Measurements from ENCODE around the gene SLC26A1.

The SLC26A1 gene

DNA sequence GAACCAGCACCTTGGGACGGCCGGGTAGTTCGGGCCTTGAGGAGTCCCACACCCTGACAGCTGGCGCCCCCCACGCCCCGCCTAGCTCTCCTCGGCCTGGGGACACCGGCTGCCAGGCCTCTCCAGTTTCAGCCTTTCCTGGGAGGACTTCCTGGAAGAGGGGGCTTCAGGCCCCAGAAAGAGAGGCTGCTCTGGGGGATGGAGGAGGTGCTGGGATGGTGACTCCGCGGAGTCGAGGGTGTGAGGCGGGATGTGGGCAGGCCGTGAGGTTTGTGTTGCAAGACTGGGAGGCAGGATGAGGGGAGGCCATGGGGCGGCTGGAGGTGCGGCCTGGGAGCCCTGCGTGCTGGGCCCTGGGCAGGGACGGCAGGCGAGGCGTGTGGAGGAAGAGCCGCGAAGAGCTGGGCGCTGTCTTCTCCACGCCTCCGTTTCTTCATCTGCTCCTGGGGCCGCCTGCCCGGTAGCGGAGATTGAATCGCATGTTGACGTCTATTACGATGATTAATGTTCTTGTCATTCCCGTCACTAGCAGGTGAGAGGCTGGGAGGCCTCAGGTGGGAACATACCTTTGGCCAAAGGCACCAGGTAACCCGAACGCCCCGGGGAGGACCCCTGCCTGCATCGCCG, 17.3 kb upstream of the SLC26A1 start:
- H3K9me3 ChIP-seq (ENCODE audit: control insufficient read depth, low read depth, low read length) = no peaks in the 10 kb centered on the region
- no peak overlapping the region for H3K9ac ChIP-seq (ENCODE audit: low read length)
- peaks cover 61% of the 10 kb centered on the region for H3K27me3 ChIP-seq (ENCODE audit: control insufficient read depth, insufficient read depth, low read length)
- H3K4me1 ChIP-seq (ENCODE audit: control insufficient read depth, low read depth, low read length) = peaks cover 4% of the 10 kb centered on the region
- no peaks in the 10 kb centered on the region for H3K36me3 ChIP-seq (ENCODE audit: control insufficient read depth, low read depth, low read length)
- H3K4me3 ChIP-seq (ENCODE audit: low read length) = peak overlapping the region; percentile 27
- H3K27ac ChIP-seq (ENCODE audit: low read length) = no peak overlapping the region

DNA sequence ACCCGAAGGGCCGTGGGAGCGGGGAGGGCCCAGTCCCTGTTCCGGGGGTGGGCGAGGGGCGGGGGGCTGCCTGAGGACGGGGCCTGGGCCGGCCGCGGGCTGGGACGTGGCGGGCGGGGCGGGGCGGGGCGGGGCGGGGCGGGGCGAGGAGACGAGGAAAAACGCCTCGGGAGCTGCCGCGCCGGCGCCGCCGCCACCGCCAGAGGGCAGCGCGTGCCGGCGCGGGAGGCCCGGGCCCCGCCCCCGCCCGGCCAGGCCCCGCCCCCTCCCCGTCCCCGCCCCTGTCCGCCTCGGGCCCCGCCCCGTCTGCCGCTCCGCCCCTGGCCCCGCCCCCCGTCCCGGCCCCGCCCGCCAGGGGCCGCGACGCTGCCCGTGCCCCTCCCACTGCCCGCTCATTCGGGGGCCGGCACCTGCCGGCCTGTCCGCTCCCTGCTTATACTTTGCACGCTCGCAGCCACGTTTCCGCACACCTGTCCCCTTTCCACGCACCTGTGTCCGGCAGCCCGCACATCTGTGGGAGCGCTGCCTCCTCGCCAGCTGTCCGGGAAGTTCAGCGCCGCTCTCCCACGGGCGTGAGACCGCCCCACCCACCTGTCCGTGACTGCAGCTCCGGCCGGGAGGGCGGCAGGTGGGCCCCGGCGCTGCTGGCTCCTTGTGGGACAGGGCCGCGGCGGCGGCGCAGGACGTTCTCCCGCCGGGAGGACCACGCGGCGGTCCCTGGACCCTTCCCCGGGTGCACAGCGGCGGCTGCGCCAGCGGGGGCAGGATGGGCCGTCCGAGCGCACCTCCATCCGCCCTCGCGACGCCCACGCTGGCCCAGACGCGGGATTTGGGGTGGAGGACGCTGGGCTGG, 16.6 kb upstream of the SLC26A1 start:
- H3K36me3 ChIP-seq (ENCODE audit: control insufficient read depth, low read depth, low read length) = no peaks in the 10 kb centered on the region
- H3K4me3 ChIP-seq (ENCODE audit: low read length) = peak overlapping the region; percentile 61
- no peak overlapping the region for H3K9ac ChIP-seq (ENCODE audit: low read length)
- no peaks in the 10 kb centered on the region for H3K9me3 ChIP-seq (ENCODE audit: control insufficient read depth, low read depth, low read length)
- H3K27me3 ChIP-seq (ENCODE audit: control insufficient read depth, insufficient read depth, low read length) = peaks cover 68% of the 10 kb centered on the region
- no peak overlapping the region for H3K27ac ChIP-seq (ENCODE audit: low read length)
- peaks cover 4% of the 10 kb centered on the region for H3K4me1 ChIP-seq (ENCODE audit: control insufficient read depth, low read depth, low read length)

DNA sequence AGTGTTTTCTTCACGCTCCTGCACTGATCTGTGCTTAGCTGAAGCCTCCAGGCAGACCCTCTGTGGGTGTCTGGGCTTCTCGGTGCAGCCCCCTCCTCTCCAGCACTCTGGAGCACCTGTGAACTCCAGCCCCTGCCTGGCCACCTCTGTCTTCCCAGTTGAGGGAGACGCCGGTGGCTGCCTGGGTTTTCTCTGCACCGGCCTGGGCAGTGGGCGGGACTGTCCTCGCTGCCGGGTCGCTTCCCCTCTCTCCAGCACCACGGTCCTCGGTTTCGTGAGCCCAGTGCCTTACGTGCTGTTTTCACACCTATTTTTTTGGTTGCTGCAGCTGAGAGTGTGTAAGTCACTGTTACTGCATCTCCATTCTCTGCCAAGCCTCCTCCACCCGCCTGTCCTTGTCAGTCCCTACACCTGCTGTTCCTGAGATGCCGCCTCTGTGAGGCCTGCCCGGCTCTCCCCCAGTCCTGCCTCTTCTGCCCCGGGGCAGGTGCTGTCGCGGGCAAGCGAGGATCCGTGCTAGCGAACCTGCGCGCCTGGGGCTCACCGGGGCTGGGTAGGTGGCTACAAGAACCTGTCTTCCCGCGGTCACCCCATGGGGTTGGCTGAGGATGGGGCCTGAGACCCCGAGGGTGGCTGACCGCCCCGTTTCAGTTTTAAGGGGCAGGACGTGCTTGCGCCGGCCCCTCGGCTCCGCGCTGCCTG, 15.8 kb upstream of the SLC26A1 start:
- no peak overlapping the region for H3K9ac ChIP-seq (ENCODE audit: low read length)
- no peak overlapping the region for H3K27ac ChIP-seq (ENCODE audit: low read length)
- H3K4me3 ChIP-seq (ENCODE audit: low read length) = peak overlapping the region; percentile 61
- H3K27me3 ChIP-seq (ENCODE audit: control insufficient read depth, insufficient read depth, low read length) = peaks cover 76% of the 10 kb centered on the region
- H3K36me3 ChIP-seq (ENCODE audit: control insufficient read depth, low read depth, low read length) = no peaks in the 10 kb centered on the region
- peaks cover 4% of the 10 kb centered on the region for H3K4me1 ChIP-seq (ENCODE audit: control insufficient read depth, low read depth, low read length)
- H3K9me3 ChIP-seq (ENCODE audit: control insufficient read depth, low read depth, low read length) = no peaks in the 10 kb centered on the region

DNA sequence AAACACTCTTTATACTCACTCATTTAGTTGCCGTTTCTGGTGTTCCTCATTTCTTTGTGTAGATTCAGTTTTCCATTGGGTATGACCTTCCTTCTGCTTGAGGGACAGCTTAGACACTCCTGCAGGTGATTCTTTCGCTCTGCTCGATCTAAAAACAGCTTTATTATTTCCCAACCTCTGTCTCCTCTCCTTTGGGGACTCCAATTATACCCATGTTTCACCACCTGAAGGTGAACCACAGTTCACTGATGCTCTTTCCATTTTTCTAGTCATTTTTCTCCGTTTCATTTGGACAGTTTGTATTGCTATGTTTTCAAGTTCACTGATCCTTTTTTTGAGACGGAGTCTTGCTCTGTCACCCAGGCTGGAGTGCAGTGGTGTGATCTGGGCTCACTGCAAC, 13.7 kb upstream of the SLC26A1 start:
- Histone ChIP-seq H3K4me3 (ENCODE audit: low read length) (no peak overlapping the region), H3K36me3 (ENCODE audit: control insufficient read depth, low read depth, low read length) (no peaks in the 10 kb centered on the region), H3K9me3 (ENCODE audit: control insufficient read depth, low read depth, low read length) (no peaks in the 10 kb centered on the region), H3K27ac (ENCODE audit: low read length) (no peak overlapping the region), H3K9ac (ENCODE audit: low read length) (no peak overlapping the region), H3K4me1 (ENCODE audit: control insufficient read depth, low read depth, low read length) (peaks cover 4% of the 10 kb centered on the region), H3K27me3 (ENCODE audit: control insufficient read depth, insufficient read depth, low read length) (peaks cover 88% of the 10 kb centered on the region)

DNA sequence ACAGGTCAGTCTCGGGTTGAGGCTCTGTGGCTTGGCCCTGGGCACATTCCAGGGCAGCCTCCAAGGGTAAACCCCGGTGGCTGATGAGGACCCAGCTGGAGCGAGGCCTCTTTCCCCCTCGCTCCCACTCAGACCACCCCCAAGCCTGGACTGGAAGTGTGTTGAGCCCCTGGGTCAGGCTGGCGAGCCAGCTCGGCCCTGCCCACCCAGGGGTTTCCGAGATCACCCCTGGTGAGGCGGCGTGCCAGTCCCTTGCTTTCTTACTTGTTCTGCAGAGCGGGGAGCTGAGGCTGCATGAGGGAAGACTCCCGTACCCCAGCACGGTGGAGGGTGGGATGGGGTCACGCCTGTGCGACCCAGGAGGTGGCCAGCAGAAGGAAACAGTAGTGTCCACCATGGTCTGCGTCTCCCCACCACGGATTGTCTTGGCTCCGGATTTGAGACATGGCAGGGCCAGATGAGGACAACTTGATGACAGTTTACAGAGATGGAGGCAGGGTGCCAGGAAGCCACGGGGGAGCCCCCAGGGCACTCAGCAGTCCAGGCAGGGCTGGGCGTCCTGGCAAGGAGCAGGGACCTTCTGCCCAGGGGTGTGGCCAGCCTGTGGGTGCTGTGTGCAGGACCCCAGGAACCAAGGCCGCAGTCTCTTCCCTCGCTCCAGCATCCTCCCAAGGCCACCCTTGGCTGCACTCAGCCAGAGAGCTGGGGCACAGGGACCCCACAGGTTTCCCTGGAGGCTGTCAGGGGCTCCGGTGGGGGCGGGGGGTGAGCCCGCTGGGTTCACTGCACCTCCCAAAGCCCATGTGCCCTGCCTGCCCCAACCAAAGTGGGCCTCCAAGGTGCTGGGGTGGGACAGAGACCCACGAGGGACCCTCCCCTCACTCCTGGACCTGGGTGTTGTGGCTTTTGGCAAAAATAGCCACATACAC, 11.6 kb upstream of the SLC26A1 start:
- Histone ChIP-seq H3K9ac (ENCODE audit: low read length) (no peak overlapping the region), H3K27me3 (ENCODE audit: control insufficient read depth, insufficient read depth, low read length) (peaks cover 95% of the 10 kb centered on the region), H3K27ac (ENCODE audit: low read length) (no peak overlapping the region), H3K36me3 (ENCODE audit: control insufficient read depth, low read depth, low read length) (no peaks in the 10 kb centered on the region), H3K4me3 (ENCODE audit: low read length) (no peak overlapping the region), H3K9me3 (ENCODE audit: control insufficient read depth, low read depth, low read length) (no peaks in the 10 kb centered on the region), H3K4me1 (ENCODE audit: control insufficient read depth, low read depth, low read length) (peaks cover 4% of the 10 kb centered on the region)

DNA sequence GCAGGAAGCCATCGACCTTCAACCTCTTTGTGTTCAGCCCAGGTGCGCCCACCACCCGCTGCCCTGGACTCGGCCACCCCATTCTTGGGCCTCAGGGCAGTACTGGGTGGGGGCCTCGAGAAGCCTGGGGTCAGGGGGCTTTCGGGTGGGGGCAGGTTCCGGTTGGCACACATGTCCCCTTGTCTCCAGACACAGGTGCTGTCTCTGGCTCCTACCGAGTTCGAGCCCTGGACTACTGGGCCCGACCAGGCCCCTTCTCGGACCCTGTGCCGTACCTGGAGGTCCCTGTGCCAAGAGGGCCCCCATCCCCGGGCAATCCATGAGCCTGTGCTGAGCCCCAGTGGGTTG, 10.8 kb upstream of the SLC26A1 start:
- no peaks in the 10 kb centered on the region for H3K36me3 ChIP-seq (ENCODE audit: control insufficient read depth, low read depth, low read length)
- H3K4me1 ChIP-seq (ENCODE audit: control insufficient read depth, low read depth, low read length) = peaks cover 2% of the 10 kb centered on the region
- H3K27ac ChIP-seq (ENCODE audit: low read length) = no peak overlapping the region
- H3K27me3 ChIP-seq (ENCODE audit: control insufficient read depth, insufficient read depth, low read length) = peaks cover 98% of the 10 kb centered on the region
- no peaks in the 10 kb centered on the region for H3K9me3 ChIP-seq (ENCODE audit: control insufficient read depth, low read depth, low read length)
- H3K9ac ChIP-seq (ENCODE audit: low read length) = no peak overlapping the region
- no peak overlapping the region for H3K4me3 ChIP-seq (ENCODE audit: low read length)

DNA sequence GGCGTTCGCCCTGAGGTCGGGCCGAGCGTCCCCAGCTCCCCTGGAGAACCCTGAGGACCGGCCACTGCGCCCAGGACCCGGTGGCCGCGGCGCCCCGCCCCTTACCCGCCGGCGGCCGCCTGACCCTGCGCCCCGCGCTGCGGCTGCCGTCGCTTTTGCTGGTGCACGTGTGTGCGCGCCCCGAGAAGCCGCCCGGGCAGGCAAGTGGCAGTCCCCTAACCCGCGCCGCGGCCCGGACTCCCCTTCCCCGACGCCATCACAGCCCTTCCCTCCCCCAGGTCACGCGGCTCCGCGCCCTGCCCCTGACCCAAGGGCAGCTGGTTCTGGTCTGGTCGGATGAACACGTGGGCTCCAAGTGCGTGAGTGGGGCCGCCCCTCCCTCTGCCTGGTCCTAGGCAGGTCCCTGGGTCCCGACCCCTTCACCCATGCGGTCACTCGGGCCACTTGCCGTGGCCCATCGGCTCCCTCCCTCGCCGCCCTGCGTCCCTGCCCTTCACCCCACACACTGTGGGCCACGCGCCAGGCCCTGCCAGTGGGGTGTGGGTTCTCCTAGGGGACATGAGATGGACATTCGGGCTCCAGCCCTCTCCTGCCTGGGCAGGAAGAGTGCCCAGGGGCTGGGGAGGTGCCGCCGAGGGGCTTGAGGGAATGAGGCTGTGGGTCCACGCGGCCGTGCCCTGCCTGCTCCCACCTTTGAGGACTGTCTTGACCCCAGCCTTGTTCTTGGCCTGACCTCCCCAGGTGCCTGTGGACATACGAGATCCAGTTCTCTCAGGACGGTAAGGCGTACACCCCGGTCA, 10.3 kb upstream of the SLC26A1 start:
- Histone ChIP-seq H3K9me3 (ENCODE audit: control insufficient read depth, low read depth, low read length) (no peaks in the 10 kb centered on the region), H3K9ac (ENCODE audit: low read length) (no peak overlapping the region), H3K4me3 (ENCODE audit: low read length) (peak overlapping the region; percentile 30), H3K4me1 (ENCODE audit: control insufficient read depth, low read depth, low read length) (no peaks in the 10 kb centered on the region), H3K36me3 (ENCODE audit: control insufficient read depth, low read depth, low read length) (no peaks in the 10 kb centered on the region), H3K27ac (ENCODE audit: low read length) (no peak overlapping the region), H3K27me3 (ENCODE audit: control insufficient read depth, insufficient read depth, low read length) (peaks cover 98% of the 10 kb centered on the region)

DNA sequence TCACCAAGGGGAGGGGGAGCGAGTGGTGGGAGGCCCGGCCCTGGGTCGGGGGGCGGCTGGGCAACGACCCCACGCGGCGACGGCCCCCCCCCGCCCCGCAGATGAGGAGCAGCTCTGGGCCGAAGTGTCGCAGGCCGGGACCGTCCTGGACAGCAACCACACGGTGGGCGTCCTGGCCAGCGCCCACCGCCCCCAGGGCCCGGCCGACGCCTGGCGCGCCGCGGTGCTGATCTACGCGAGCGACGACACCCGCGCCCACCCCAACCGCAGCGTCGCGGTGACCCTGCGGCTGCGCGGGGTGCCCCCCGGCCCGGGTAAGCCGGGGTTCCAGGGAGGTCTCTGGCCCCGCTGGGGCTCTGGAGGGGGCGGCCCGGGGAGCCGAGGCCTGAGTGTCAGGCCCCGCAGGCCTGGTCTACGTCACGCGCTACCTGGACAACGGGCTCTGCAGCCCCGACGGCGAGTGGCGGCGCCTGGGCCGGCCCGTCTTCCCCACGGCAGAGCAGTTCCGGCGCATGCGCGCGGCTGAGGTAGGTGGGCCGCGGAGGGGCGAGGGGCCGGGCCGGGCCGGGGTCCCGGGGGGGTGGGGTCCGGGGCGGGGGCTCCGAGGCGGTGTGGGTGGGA, 9.5 kb upstream of the SLC26A1 start:
- no peak overlapping the region for H3K9ac ChIP-seq (ENCODE audit: low read length)
- peak overlapping the region; percentile 21 for H3K4me3 ChIP-seq (ENCODE audit: low read length)
- no peaks in the 10 kb centered on the region for H3K4me1 ChIP-seq (ENCODE audit: control insufficient read depth, low read depth, low read length)

DNA sequence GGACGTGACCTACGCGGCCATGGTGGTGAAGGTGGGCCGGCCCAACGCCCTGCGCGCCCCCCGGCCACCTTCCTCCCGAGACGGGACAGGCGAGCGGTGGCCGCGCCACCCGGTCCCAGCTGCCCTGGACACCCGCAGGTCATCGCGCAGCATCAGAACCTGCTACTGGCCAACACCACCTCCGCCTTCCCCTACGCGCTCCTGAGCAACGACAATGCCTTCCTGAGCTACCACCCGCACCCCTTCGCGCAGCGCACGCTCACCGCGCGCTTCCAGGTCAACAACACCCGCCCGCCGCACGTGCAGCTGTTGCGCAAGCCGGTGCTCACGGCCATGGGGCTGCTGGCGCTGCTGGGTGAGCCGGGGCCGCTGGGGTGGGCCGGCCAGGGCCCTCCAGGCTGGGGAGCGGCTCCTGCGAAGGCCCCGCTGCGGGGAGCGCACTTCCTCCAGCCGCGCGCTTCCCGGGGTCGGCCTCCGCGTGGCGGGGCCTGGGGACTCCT, 9.0 kb upstream of the SLC26A1 start:
- H3K9me3 ChIP-seq (ENCODE audit: control insufficient read depth, low read depth, low read length) = no peaks in the 10 kb centered on the region
- peaks cover 98% of the 10 kb centered on the region for H3K27me3 ChIP-seq (ENCODE audit: control insufficient read depth, insufficient read depth, low read length)
- H3K9ac ChIP-seq (ENCODE audit: low read length) = no peak overlapping the region
- H3K36me3 ChIP-seq (ENCODE audit: control insufficient read depth, low read depth, low read length) = no peaks in the 10 kb centered on the region
- H3K27ac ChIP-seq (ENCODE audit: low read length) = no peak overlapping the region
- H3K4me3 ChIP-seq (ENCODE audit: low read length) = peak overlapping the region; percentile 21
- no peaks in the 10 kb centered on the region for H3K4me1 ChIP-seq (ENCODE audit: control insufficient read depth, low read depth, low read length)

More for the DNA sequence above, 9.5 kb upstream of the SLC26A1 start:
- Histone ChIP-seq H3K27me3 (ENCODE audit: control insufficient read depth, insufficient read depth, low read length) (peaks cover 98% of the 10 kb centered on the region), H3K36me3 (ENCODE audit: control insufficient read depth, low read depth, low read length) (no peaks in the 10 kb centered on the region), H3K27ac (ENCODE audit: low read length) (no peak overlapping the region), H3K9me3 (ENCODE audit: control insufficient read depth, low read depth, low read length) (no peaks in the 10 kb centered on the region)

DNA sequence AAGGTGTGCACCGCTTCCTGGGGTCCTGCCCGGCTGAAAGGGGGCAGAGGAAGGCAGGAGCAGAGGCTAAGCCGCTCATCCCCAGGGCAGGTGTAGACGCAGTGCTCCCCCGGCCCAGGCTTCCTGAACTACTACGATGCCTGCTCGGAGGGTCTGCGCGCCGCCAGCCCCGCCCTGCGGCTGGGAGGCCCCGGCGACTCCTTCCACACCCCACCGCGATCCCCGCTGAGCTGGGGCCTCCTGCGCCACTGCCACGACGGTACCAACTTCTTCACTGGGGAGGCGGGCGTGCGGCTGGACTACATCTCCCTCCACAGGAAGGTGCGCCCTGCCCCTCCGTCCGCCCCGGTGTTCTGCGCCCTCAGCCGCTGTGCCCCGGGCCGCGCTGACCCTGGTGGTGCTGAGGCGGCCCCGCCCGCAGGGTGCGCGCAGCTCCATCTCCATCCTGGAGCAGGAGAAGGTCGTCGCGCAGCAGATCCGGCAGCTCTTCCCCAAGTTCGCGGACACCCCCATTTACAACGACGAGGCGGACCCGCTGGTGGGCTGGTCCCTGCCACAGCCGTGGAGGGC, 8.4 kb upstream of the SLC26A1 start:
- no peaks in the 10 kb centered on the region for H3K36me3 ChIP-seq (ENCODE audit: control insufficient read depth, low read depth, low read length)
- no peaks in the 10 kb centered on the region for H3K9me3 ChIP-seq (ENCODE audit: control insufficient read depth, low read depth, low read length)
- peaks cover 98% of the 10 kb centered on the region for H3K27me3 ChIP-seq (ENCODE audit: control insufficient read depth, insufficient read depth, low read length)
- no peaks in the 10 kb centered on the region for H3K4me1 ChIP-seq (ENCODE audit: control insufficient read depth, low read depth, low read length)
- H3K4me3 ChIP-seq (ENCODE audit: low read length) = no peak overlapping the region
- H3K27ac ChIP-seq (ENCODE audit: low read length) = no peak overlapping the region
- no peak overlapping the region for H3K9ac ChIP-seq (ENCODE audit: low read length)

Measured in iPS-18a (cell line).